T-helper 17 cell (primary cell): ENCODE results near the gene DCBLD2. TPM values are rescaled to one million over a fixed set of nuclear protein-coding genes. Genes with fewer than 3 reads are reported as not detected.
"Not testable (repeated sequence)": the region's sequence is repeated elsewhere in the genome, so short reads cannot be mapped to it uniquely, and the experiment has no call there.

ENCODE experiments used
- ATAC-seq: fragments of 150-1000 bp; cut with Tn5 transposase; 2 replicates; pipeline ENCODE4 v1.10.0; 2021; ENCODE audit warnings: mild to moderate bottlenecking, moderate library complexity
- DNase-seq, 3 donors: peaks; one replicate each; pipeline versions ENCODE4 v3.0.0 to v3.0.0-alpha.2; 2020 to 2021
- H3K9me3 ChIP-seq: one replicate; pipeline ENCODE4 v1.7.0; 2013; ENCODE audit warnings: low read length, mild to moderate bottlenecking; ENCODE audit not compliant: control insufficient read depth, poor library complexity, severe bottlenecking
- H3K27ac Mint-ChIP-seq: one replicate; pipeline ENCODE4 v1.8.0; 2022; ENCODE audit warnings: mild to moderate bottlenecking, moderate library complexity, mixed read lengths
- H3K27me3 Mint-ChIP-seq: one replicate; pipeline ENCODE4 v1.8.0; 2022; ENCODE audit warnings: mixed read lengths
- H3K36me3 Mint-ChIP-seq: one replicate; pipeline ENCODE4 v1.8.0; 2022; ENCODE audit warnings: low read depth, mixed read lengths
- H3K4me1 Mint-ChIP-seq: one replicate; pipeline ENCODE4 v1.8.0; 2022; ENCODE audit warnings: mild to moderate bottlenecking, mixed read lengths
- H3K4me3 Mint-ChIP-seq: one replicate; pipeline ENCODE4 v1.8.0; 2022; ENCODE audit warnings: mild to moderate bottlenecking, moderate library complexity, mixed read lengths
- total RNA-seq, 4 donors: library from RNA in 2 of 4; stranded (reverse) in 2 of 4; gene quantifications; one replicate each; pipeline ENCODE4 v1.2.3 and lab custom pipeline; 2022 to 2026

The DCBLD2 gene
- total RNA-seq, 2 donors from 2014 or later = 0.37 to 2.0 TPM

GRCh38 chr3:98884675-98885371 is 16.7 kb downstream of the DCBLD2 start:
- DNase-seq (no peak), ATAC-seq (no peak)
- H3K9me3 ChIP-seq = no peaks in the 10 kb centered on the region
- Mint-ChIP-seq H3K4me3 (no peak overlapping the region), H3K27ac (no peak overlapping the region), H3K36me3 (no peaks in the 10 kb centered on the region), H3K27me3 (no peaks in the 10 kb centered on the region), H3K4me1 (no peaks in the 10 kb centered on the region)

GRCh38 chr3:98882614-98883333 is 18.7 kb downstream of the DCBLD2 start:
- not testable (repeated sequence) for H3K9me3 ChIP-seq, H3K4me1 Mint-ChIP-seq, H3K27me3 Mint-ChIP-seq, H3K4me3 Mint-ChIP-seq, DNase-seq, H3K27ac Mint-ChIP-seq, H3K36me3 Mint-ChIP-seq, ATAC-seq

- H3K27me3 Mint-ChIP-seq = no peaks in the 10 kb centered on the region
- no peak overlapping the region for H3K4me3 Mint-ChIP-seq
- ATAC-seq (no peak), DNase-seq (no peak)
- no peaks in the 10 kb centered on the region for H3K36me3 Mint-ChIP-seq
- H3K9me3 ChIP-seq = no peaks in the 10 kb centered on the region
- no peak overlapping the region for H3K27ac Mint-ChIP-seq
- peaks cover 3% of the 10 kb centered on the region for H3K4me1 Mint-ChIP-seq
Observed at GRCh38 chr3:98877132-98877531, 24.4 kb downstream of the DCBLD2 start.

- H3K27ac Mint-ChIP-seq = no peak overlapping the region
Observed at GRCh38 chr3:98875535-98875934, 26.0 kb downstream of the DCBLD2 start.

GRCh38 chr3:98874602-98875249 is 26.8 kb downstream of the DCBLD2 start:
- no peak overlapping the region for H3K4me3 Mint-ChIP-seq

More at GRCh38 chr3:98875535-98875934, 26.0 kb downstream of the DCBLD2 start:
- ATAC-seq (no peak), DNase-seq (no peak)
- no peaks in the 10 kb centered on the region for H3K9me3 ChIP-seq
- Mint-ChIP-seq H3K27me3 (no peaks in the 10 kb centered on the region), H3K4me1 (peaks cover 3% of the 10 kb centered on the region), H3K36me3 (peaks cover 2% of the 10 kb centered on the region), H3K4me3 (no peak overlapping the region)

GRCh38 chr3:98869391-98869790 is 32.1 kb downstream of the DCBLD2 start:
- H3K27ac Mint-ChIP-seq = no peak overlapping the region
- peaks cover 2% of the 10 kb centered on the region for H3K36me3 Mint-ChIP-seq
- no peaks in the 10 kb centered on the region for H3K4me1 Mint-ChIP-seq
- no peaks in the 10 kb centered on the region for H3K27me3 Mint-ChIP-seq
- no peak for DNase-seq
- no peak overlapping the region for H3K4me3 Mint-ChIP-seq
- H3K9me3 ChIP-seq = no peaks in the 10 kb centered on the region
- no peak for ATAC-seq

More at GRCh38 chr3:98874602-98875249, 26.8 kb downstream of the DCBLD2 start:
- DNase-seq (no peak), ATAC-seq (no peak)
- Mint-ChIP-seq H3K27me3 (no peaks in the 10 kb centered on the region), H3K36me3 (peaks cover 2% of the 10 kb centered on the region), H3K4me1 (peaks cover 3% of the 10 kb centered on the region), H3K27ac (no peak overlapping the region)
- no peaks in the 10 kb centered on the region for H3K9me3 ChIP-seq

GRCh38 chr3:98857971-98858370 is 43.5 kb downstream of the DCBLD2 start:
- H3K27me3 Mint-ChIP-seq, H3K4me3 Mint-ChIP-seq, H3K9me3 ChIP-seq, DNase-seq, ATAC-seq, H3K4me1 Mint-ChIP-seq, H3K27ac Mint-ChIP-seq, H3K36me3 Mint-ChIP-seq: not testable (repeated sequence)

GRCh38 chr3:98857258-98857657 is 44.2 kb downstream of the DCBLD2 start:
- not testable (repeated sequence) for H3K27ac Mint-ChIP-seq, H3K4me3 Mint-ChIP-seq, DNase-seq, ATAC-seq, H3K9me3 ChIP-seq, H3K36me3 Mint-ChIP-seq, H3K27me3 Mint-ChIP-seq, H3K4me1 Mint-ChIP-seq

GRCh38 chr3:98856724-98857123 is 44.8 kb downstream of the DCBLD2 start:
- H3K9me3 ChIP-seq = no peaks in the 10 kb centered on the region
- H3K4me1 Mint-ChIP-seq = no peaks in the 10 kb centered on the region
- ATAC-seq (no peak), DNase-seq (no peak)
- H3K4me3 Mint-ChIP-seq = no peak overlapping the region
- peaks cover 2% of the 10 kb centered on the region for H3K36me3 Mint-ChIP-seq
- H3K27ac Mint-ChIP-seq = no peak overlapping the region
- H3K27me3 Mint-ChIP-seq = no peaks in the 10 kb centered on the region

- H3K9me3 ChIP-seq = no peaks in the 10 kb centered on the region
- ATAC-seq (no peak), DNase-seq (no peak)
- Mint-ChIP-seq H3K4me1 (no peaks in the 10 kb centered on the region), H3K27me3 (no peaks in the 10 kb centered on the region), H3K36me3 (peaks cover 2% of the 10 kb centered on the region), H3K4me3 (no peak overlapping the region), H3K27ac (no peak overlapping the region)
Observed at GRCh38 chr3:98855806-98856400, 45.6 kb downstream of the DCBLD2 start.

- ATAC-seq (no peak), DNase-seq (no peak)
- H3K9me3 ChIP-seq = no peaks in the 10 kb centered on the region
- H3K4me3 Mint-ChIP-seq = no peak overlapping the region
- H3K36me3 Mint-ChIP-seq = no peaks in the 10 kb centered on the region
- no peak overlapping the region for H3K27ac Mint-ChIP-seq
- H3K4me1 Mint-ChIP-seq = no peaks in the 10 kb centered on the region
- H3K27me3 Mint-ChIP-seq = no peaks in the 10 kb centered on the region
Observed at GRCh38 chr3:98848108-98848507, 53.4 kb downstream of the DCBLD2 start.

GRCh38 chr3:98846101-98846500 is 55.4 kb downstream of the DCBLD2 start:
- ATAC-seq (no peak), DNase-seq (no peak)
- H3K27ac Mint-ChIP-seq = no peak overlapping the region
- no peak overlapping the region for H3K4me3 Mint-ChIP-seq
- no peaks in the 10 kb centered on the region for H3K36me3 Mint-ChIP-seq
- no peaks in the 10 kb centered on the region for H3K27me3 Mint-ChIP-seq
- H3K9me3 ChIP-seq = no peaks in the 10 kb centered on the region
- no peaks in the 10 kb centered on the region for H3K4me1 Mint-ChIP-seq

GRCh38 chr3:98843266-98843959 is 58.1 kb downstream of the DCBLD2 start:
- no peaks in the 10 kb centered on the region for H3K36me3 Mint-ChIP-seq
- H3K4me3 Mint-ChIP-seq = no peak overlapping the region
- H3K27me3 Mint-ChIP-seq = peaks cover 4% of the 10 kb centered on the region
- peaks cover 3% of the 10 kb centered on the region for H3K4me1 Mint-ChIP-seq
- no peak for ATAC-seq
- no peak for DNase-seq
- H3K27ac Mint-ChIP-seq = no peak overlapping the region
- no peaks in the 10 kb centered on the region for H3K9me3 ChIP-seq
